HepG2 (cell line): ENCODE data around the gene TMEM139. TPM values are rescaled to one million over a fixed set of nuclear protein-coding genes. Genes with fewer than 3 reads are reported as not detected.

ENCODE experiments used
- CBX5 ChIP-seq: sonication (generic); formaldehyde crosslinking; IDR thresholded peaks from 2 replicates; pipeline ENCODE4 v1.4.0; 2020; ENCODE audit warnings: missing genetic modification reagents, borderline replicate concordance
- DNMT1 ChIP-seq: sonication (generic); formaldehyde crosslinking; IDR thresholded peaks from 2 replicates; pipeline ENCODE4 v1.5.1; 2020; ENCODE audit warnings: mild to moderate bottlenecking, missing genetic modification reagents
- HMG20B ChIP-seq: conservative IDR thresholded peaks from 2 replicates; pipeline ENCODE4 v1.6.1; 2016; ENCODE audit warnings: missing genetic modification reagents, missing compliant biosample characterization
- KLF6 ChIP-seq: IDR thresholded peaks from 2 replicates; pipeline ENCODE4 v1.8.0; 2016; ENCODE audit warnings: missing biosample characterization, missing genetic modification reagents
- NFYB ChIP-seq: sonication (generic); formaldehyde crosslinking; IDR thresholded peaks from 2 replicates; pipeline ENCODE4 v1.4.0; 2020; ENCODE audit warnings: missing genetic modification reagents
- PAXIP1 ChIP-seq: sonication (generic); formaldehyde crosslinking; conservative IDR thresholded peaks from 2 replicates; pipeline ENCODE4 v1.4.0; 2020; ENCODE audit warnings: mild to moderate bottlenecking, missing genetic modification reagents, moderate library complexity
- PLRG1 ChIP-seq: fragments of 450-650 bp; conservative IDR thresholded peaks from 2 replicates; pipeline ENCODE4 v1.6.1; 2016
- SP1 ChIP-seq, 2 experiments: fragments of 450-650 bp in 1 of 2; sonication (generic) in 1 of 2; formaldehyde crosslinking in 1 of 2; IDR thresholded peaks; 2 replicates each; pipeline versions ENCODE4 v1.4.0 to v1.6.1; 2016 to 2020; ENCODE audit warnings: missing genetic modification reagents in 1 of 2
- SPEN ChIP-seq: sonication (generic); formaldehyde crosslinking; IDR thresholded peaks from 2 replicates; pipeline ENCODE4 v1.5.1; 2020; ENCODE audit warnings: low read depth, mild to moderate bottlenecking, missing genetic modification reagents
- SRSF1 ChIP-seq: fragments of 200-400 bp; formaldehyde crosslinking; optimal IDR thresholded peaks from 2 replicates; pipeline ENCODE3; 2017; ENCODE audit warnings: mild to moderate bottlenecking, low read depth, low read length, moderate library complexity
- STAG1 ChIP-seq: sonication (generic); formaldehyde crosslinking; IDR thresholded peaks from 2 replicates; pipeline ENCODE4 v1.4.0; 2020; ENCODE audit warnings: missing genetic modification reagents
- TGIF2 ChIP-seq: IDR thresholded peaks from 2 replicates; pipeline ENCODE4 v1.6.1; 2016; ENCODE audit warnings: control low read depth, missing compliant biosample characterization
- ZBTB42 ChIP-seq: sonication (generic); formaldehyde crosslinking; IDR thresholded peaks from 2 replicates; pipeline ENCODE4 v1.5.0; 2020; ENCODE audit warnings: mild to moderate bottlenecking, missing genetic modification reagents
- ZBTB7A ChIP-seq: sonication (generic); formaldehyde crosslinking; IDR thresholded peaks from 2 replicates; pipeline ENCODE4 v1.8.0; 2022; ENCODE audit warnings: mild to moderate bottlenecking, missing genetic modification reagents
- ZC3H4 ChIP-seq: sonication (generic); formaldehyde crosslinking; IDR thresholded peaks from 2 replicates; pipeline ENCODE4 v1.4.0; 2020; ENCODE audit warnings: missing genetic modification reagents, borderline replicate concordance
- ZNF274 ChIP-seq: sonication (generic); formaldehyde crosslinking; IDR thresholded peaks from 2 replicates; pipeline ENCODE4 v1.5.1; 2020; ENCODE audit warnings: mild to moderate bottlenecking, missing genetic modification reagents
- ZNF280D ChIP-seq: sonication (generic); formaldehyde crosslinking; IDR thresholded peaks from 2 replicates; pipeline ENCODE4 v1.5.1; 2020; ENCODE audit warnings: mild to moderate bottlenecking, missing genetic modification reagents
- ZNF337 ChIP-seq: sonication (generic); formaldehyde crosslinking; IDR thresholded peaks from 2 replicates; pipeline ENCODE4 v1.5.1; 2020; ENCODE audit warnings: missing genetic modification reagents, low read depth, mild to moderate bottlenecking, borderline replicate concordance
- ZNF441 ChIP-seq: sonication (generic); formaldehyde crosslinking; IDR thresholded peaks from 2 replicates; pipeline ENCODE4 v1.7.0; 2021; ENCODE audit warnings: missing genetic modification reagents, borderline replicate concordance
- ZNF619 ChIP-seq: sonication (generic); formaldehyde crosslinking; IDR thresholded peaks from 2 replicates; pipeline ENCODE4 v1.4.0; 2020; ENCODE audit warnings: mild to moderate bottlenecking, missing genetic modification reagents
- ZNF841 ChIP-seq: sonication (generic); formaldehyde crosslinking; IDR thresholded peaks from 2 replicates; pipeline ENCODE4 v1.8.1; 2023; ENCODE audit warnings: missing genetic modification reagents, borderline replicate concordance
- polyA plus RNA-seq, 8 experiments: library from polyadenylated mRNA; depleted of rRNA in 3 of 8; stranded (reverse) in 7 of 8; unstranded in 1 of 8; fragments of >200 nt; fragmentation: Illumina TruSeq in 4 of 8; extraction: Trizol in 4 of 8; gene quantifications; 2 replicates each; pipeline versions ENCODE4 v1.2.1 to v1.2.3, GENCODE V29; 2011 to 2016; ENCODE audit warnings: low read depth in 4 of 8, missing spikeins in 1 of 8, mixed read lengths in 1 of 8; ENCODE audit not compliant: insufficient read depth in 1 of 8
- total RNA-seq, 5 experiments: library from RNA; depleted of rRNA; stranded (reverse); fragments of >200 nt; fragmentation: Illumina TruSeq; extraction: Trizol; gene quantifications; 2 replicates each; pipeline ENCODE4 v1.2.3, GENCODE V29; 2016; ENCODE audit warnings: low read depth in 1 of 5
- TF ChIP-seq, protein P1 (sequence below): sonication (generic); formaldehyde crosslinking; IDR thresholded peaks from 2 replicates; pipeline ENCODE4 v1.5.0; 2020; ENCODE audit warnings: missing genetic modification reagents

The TMEM139 gene
- total and polyA plus RNA-seq, 2 of the 13 experiments (the other 11 are each of a cell fraction or from before 2014, with no cell fraction given), result 7.9 to 14.0 TPM

GRCh38 chr7:143263266-143264195 lies 21.2 kb upstream of the TMEM139 start, which contains the start of gene GSTK1 (continued):
- TF ChIP-seq DNMT1 (CRISPR knock-in tag) (peak; percentile 72; the same call in 1 of the 2 replicates), STAG1 (CRISPR knock-in tag) (no peak), KLF6 (CRISPR knock-in tag) (peak; percentile 91; the same call in 1 of the 2 replicates), TGIF2 (CRISPR knock-in tag) (peak; percentile 40; the same call in 1 of the 2 replicates), ZNF441 (CRISPR knock-in tag) (peak; percentile 74; the same call in 1 of the 2 replicates), ZNF274 (peak; percentile 70; the same call in 1 of the 2 replicates), CBX5 (CRISPR knock-in tag) (peak; percentile 74; the same call in 1 of the 2 replicates), HMG20B (CRISPR knock-in tag) (0 out of 2 replicates have a peak, but pooled peaks have one; percentile 46), ZNF280D (CRISPR knock-in tag) (no peak), ZBTB42 (CRISPR knock-in tag) (no peak), PLRG1 (no peak), ZC3H4 (CRISPR knock-in tag) (no peak), SPEN (CRISPR knock-in tag) (peak; percentile 76), ZNF619 (peak; percentile 81; the same call in 1 of the 2 replicates), ZNF337 (CRISPR knock-in tag) (no peak), ZNF841 (CRISPR knock-in tag) (no peak), ZBTB7A (CRISPR knock-in tag) (peak; percentile 83), NFYB (peak; percentile 35; the same call in 1 of the 2 replicates), SP1 (IDR thresholded peaks at IDR 0.05) (no peak), SP1 (CRISPR knock-in tag; IDR thresholded peaks at IDR 0.05) (peak; percentile 34; the same call in 1 of the 2 replicates), PAXIP1 (CRISPR knock-in tag) (peak; percentile 77), SRSF1 (peak; percentile 88)
- TF ChIP-seq, protein P1, sequence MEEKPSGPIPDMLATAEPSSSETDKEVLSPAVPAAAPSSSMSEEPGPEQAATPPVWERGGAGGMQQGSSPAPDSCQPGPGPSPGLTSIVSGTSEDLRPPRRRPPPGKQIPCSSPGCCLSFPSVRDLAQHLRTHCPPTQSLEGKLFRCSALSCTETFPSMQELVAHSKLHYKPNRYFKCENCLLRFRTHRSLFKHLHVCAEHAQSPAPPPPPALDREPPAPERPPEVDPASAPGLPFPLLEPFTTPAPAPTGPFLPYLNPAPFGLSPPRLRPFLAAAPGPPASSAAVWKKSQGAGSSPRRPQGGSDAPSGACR, result peak; percentile 65; the same call in 1 of the 2 replicates
